OCI-LY1 (cell line): ENCODE results near the gene TENM4.

Source experiments
- H2AFZ ChIP-seq: fragments of 200-600 bp; sonication (generic), shearing (Covaris generic); 2 replicates; pipeline ENCODE4 v1.6.0; 2014; ENCODE audit warnings: antibody characterized with exemption, mild to moderate bottlenecking, low read length
- H3F3A ChIP-seq: fragments of 200-600 bp; sonication (generic), shearing (Covaris generic); 2 replicates; pipeline ENCODE4 v1.6.0; 2014; ENCODE audit warnings: mild to moderate bottlenecking, antibody characterized with exemption, low read length, moderate library complexity; ENCODE audit not compliant: insufficient read depth
- H3K27ac ChIP-seq: fragments of 200-600 bp; sonication (generic); 2 replicates; pipeline ENCODE4 v1.5.1; 2014; ENCODE audit warnings: low read length, mixed run types, mild to moderate bottlenecking, low read depth; ENCODE audit not compliant: poor library complexity, severe bottlenecking
- H3K27me3 ChIP-seq: fragments of 200-600 bp; sonication (generic); 2 replicates; pipeline ENCODE4 v1.6.0; 2014; ENCODE audit warnings: antibody characterized with exemption, mild to moderate bottlenecking, low read length, moderate library complexity; ENCODE audit not compliant: insufficient read depth
- H3K36me3 ChIP-seq: fragments of 200-600 bp; sonication (generic); 2 replicates; pipeline ENCODE4 v1.6.1; 2014; ENCODE audit warnings: mild to moderate bottlenecking, antibody characterized with exemption, low read length, moderate library complexity, mixed read lengths; ENCODE audit not compliant: insufficient read depth
- H3K4me1 ChIP-seq: fragments of 200-600 bp; sonication (generic); 2 replicates; pipeline ENCODE4 v1.5.1; 2014; ENCODE audit warnings: mild to moderate bottlenecking, low read length, moderate library complexity; ENCODE audit not compliant: insufficient read depth, severe bottlenecking
- H3K4me2 ChIP-seq: fragments of 200-600 bp; sonication (generic), shearing (Covaris generic); 2 replicates; pipeline ENCODE4 v1.6.1; 2014; ENCODE audit warnings: low read length
- H3K4me3 ChIP-seq: fragments of 200-600 bp; sonication (generic); 2 replicates; pipeline ENCODE4 v1.5.1; 2014; ENCODE audit warnings: low read length, low read depth, mild to moderate bottlenecking, mixed read lengths; ENCODE audit not compliant: poor library complexity, severe bottlenecking
- H3K79me2 ChIP-seq: fragments of 200-600 bp; shearing (Covaris generic); 2 replicates; pipeline ENCODE4 v1.6.1; 2016; ENCODE audit warnings: mixed run types, low read length, mixed read lengths; ENCODE audit not compliant: insufficient read depth
- H3K9ac ChIP-seq: fragments of 200-600 bp; sonication (generic), shearing (Covaris generic); 2 replicates; pipeline ENCODE4 v1.6.1; 2014; ENCODE audit warnings: mild to moderate bottlenecking, low read length, mixed read lengths
- H3K9me2 ChIP-seq: fragments of 200-600 bp; sonication (generic), shearing (Covaris generic); 2 replicates; pipeline ENCODE4 v1.6.1; 2014; ENCODE audit warnings: low read depth, mild to moderate bottlenecking, low read length, mixed read lengths
- H3K9me3 ChIP-seq: fragments of 200-600 bp; shearing (Covaris generic); 2 replicates; pipeline ENCODE4 v1.6.1; 2014; ENCODE audit warnings: low read length, mixed read lengths
- H4K20me1 ChIP-seq: fragments of 200-600 bp; sonication (generic), shearing (Covaris generic); 2 replicates; pipeline ENCODE4 v1.6.0; 2016; ENCODE audit warnings: mild to moderate bottlenecking, low read length; ENCODE audit not compliant: insufficient read depth
- EZH2 ChIP-seq: fragments of 200-600 bp; sonication (generic), shearing (Covaris generic); IDR thresholded peaks from 2 replicates; pipeline ENCODE4 v1.8.0; 2017; ENCODE audit warnings: borderline replicate concordance, mixed run types, mild to moderate bottlenecking, antibody characterized with exemption, low read length, moderate library complexity, mixed read lengths
- TF ChIP-seq, protein P1 (sequence below): fragments of 200-600 bp; sonication (generic), shearing (Covaris generic); IDR thresholded peaks from 2 replicates; pipeline ENCODE4 v1.5.1; 2017; ENCODE audit warnings: mild to moderate bottlenecking, antibody characterized with exemption, low read length, moderate library complexity, mixed read lengths

TENM4 gene

DNA sequence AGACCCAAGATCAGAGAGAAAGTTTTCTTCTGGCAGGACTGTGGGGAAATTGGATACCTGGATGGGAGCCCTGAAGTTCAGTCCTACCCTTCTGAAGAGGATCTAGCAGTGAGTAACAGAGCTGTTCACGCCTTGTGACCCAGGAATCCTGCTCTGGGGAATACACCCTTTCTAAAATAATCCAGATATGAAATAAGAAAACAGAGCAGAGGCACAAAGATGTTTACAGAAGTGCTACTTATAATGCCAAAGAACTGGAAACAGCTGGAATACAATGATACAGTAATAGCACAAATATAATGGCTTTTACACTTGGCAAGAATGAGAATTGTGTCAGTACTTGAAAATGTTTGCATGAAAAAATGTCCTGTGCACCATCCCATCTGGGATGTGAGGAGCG, 562.2 kb downstream of the TENM4 start:
- Histone ChIP-seq H3K4me3 (no peak overlapping the region), H3K9ac (no peak overlapping the region), H3K27ac (no peak overlapping the region), H3K27me3 (no peaks in the 10 kb centered on the region), H3K9me2 (no peaks in the 10 kb centered on the region), H2AFZ (no peak overlapping the region), H3K79me2 (no peaks in the 10 kb centered on the region), H3K36me3 (no peaks in the 10 kb centered on the region), H3F3A (no peaks in the 10 kb centered on the region), H4K20me1 (no peaks in the 10 kb centered on the region), H3K9me3 (no peaks in the 10 kb centered on the region), H3K4me1 (no peaks in the 10 kb centered on the region), H3K4me2 (no peak overlapping the region)
- TF ChIP-seq EZH2 = no peak
- TF ChIP-seq, protein P1, sequence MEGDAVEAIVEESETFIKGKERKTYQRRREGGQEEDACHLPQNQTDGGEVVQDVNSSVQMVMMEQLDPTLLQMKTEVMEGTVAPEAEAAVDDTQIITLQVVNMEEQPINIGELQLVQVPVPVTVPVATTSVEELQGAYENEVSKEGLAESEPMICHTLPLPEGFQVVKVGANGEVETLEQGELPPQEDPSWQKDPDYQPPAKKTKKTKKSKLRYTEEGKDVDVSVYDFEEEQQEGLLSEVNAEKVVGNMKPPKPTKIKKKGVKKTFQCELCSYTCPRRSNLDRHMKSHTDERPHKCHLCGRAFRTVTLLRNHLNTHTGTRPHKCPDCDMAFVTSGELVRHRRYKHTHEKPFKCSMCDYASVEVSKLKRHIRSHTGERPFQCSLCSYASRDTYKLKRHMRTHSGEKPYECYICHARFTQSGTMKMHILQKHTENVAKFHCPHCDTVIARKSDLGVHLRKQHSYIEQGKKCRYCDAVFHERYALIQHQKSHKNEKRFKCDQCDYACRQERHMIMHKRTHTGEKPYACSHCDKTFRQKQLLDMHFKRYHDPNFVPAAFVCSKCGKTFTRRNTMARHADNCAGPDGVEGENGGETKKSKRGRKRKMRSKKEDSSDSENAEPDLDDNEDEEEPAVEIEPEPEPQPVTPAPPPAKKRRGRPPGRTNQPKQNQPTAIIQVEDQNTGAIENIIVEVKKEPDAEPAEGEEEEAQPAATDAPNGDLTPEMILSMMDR = no peak

DNA sequence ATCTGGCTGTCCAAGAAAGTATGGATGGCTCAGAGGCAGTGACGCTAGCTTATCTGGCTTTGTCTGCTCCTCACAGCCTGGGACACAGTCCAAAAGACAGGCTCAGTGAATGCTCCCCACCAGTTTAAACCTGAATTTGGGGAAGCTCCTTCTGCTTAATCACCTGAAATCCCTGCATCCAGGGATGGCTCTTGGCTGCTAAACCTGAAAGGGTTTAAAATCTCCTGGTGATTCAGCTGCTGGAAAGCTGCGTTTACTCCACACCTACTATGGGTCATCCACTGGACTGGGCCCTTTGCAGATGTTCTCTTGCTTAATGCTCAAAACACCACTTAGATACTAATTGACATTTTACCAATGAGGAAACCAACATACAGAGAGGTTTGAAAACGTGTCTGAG, 564.2 kb downstream of the TENM4 start:
- Histone ChIP-seq H3K36me3 (no peaks in the 10 kb centered on the region), H3K9me3 (no peaks in the 10 kb centered on the region), H3K4me1 (no peaks in the 10 kb centered on the region), H3K9me2 (no peaks in the 10 kb centered on the region), H4K20me1 (no peaks in the 10 kb centered on the region), H3K27me3 (no peaks in the 10 kb centered on the region), H3K4me3 (no peak overlapping the region), H2AFZ (no peak overlapping the region), H3F3A (no peaks in the 10 kb centered on the region), H3K9ac (no peak overlapping the region), H3K27ac (no peak overlapping the region), H3K79me2 (no peaks in the 10 kb centered on the region), H3K4me2 (no peak overlapping the region)
- TF ChIP-seq, protein P1 = no peak
- TF ChIP-seq EZH2 = no peak

- H3K36me3 ChIP-seq = no peaks in the 10 kb centered on the region
- no peaks in the 10 kb centered on the region for H3K9me3 ChIP-seq
- no peaks in the 10 kb centered on the region for H4K20me1 ChIP-seq
- no peak overlapping the region for H3K9ac ChIP-seq
- H3K9me2 ChIP-seq = no peaks in the 10 kb centered on the region
- H3K4me3 ChIP-seq = no peak overlapping the region
- H3K4me1 ChIP-seq = no peaks in the 10 kb centered on the region
- H3K4me2 ChIP-seq = no peak overlapping the region
- H3F3A ChIP-seq = no peaks in the 10 kb centered on the region
- no peak overlapping the region for H2AFZ ChIP-seq
- no peaks in the 10 kb centered on the region for H3K27me3 ChIP-seq
- TF ChIP-seq, protein P1 = no peak
- TF ChIP-seq EZH2 = no peak
- H3K79me2 ChIP-seq = no peaks in the 10 kb centered on the region
- no peak overlapping the region for H3K27ac ChIP-seq
Observed at GRCh38 chr11:78870655-78871054, 570.2 kb downstream of the TENM4 start.
